ENCODE results near the gene ROBO4. TPM values are rescaled to one million over a fixed set of nuclear protein-coding genes. Genes with fewer than 3 reads are reported as not detected.

Gene ROBO4
- total RNA-seq, 1 donor from 2014 or later = 70.9 TPM

DNA sequence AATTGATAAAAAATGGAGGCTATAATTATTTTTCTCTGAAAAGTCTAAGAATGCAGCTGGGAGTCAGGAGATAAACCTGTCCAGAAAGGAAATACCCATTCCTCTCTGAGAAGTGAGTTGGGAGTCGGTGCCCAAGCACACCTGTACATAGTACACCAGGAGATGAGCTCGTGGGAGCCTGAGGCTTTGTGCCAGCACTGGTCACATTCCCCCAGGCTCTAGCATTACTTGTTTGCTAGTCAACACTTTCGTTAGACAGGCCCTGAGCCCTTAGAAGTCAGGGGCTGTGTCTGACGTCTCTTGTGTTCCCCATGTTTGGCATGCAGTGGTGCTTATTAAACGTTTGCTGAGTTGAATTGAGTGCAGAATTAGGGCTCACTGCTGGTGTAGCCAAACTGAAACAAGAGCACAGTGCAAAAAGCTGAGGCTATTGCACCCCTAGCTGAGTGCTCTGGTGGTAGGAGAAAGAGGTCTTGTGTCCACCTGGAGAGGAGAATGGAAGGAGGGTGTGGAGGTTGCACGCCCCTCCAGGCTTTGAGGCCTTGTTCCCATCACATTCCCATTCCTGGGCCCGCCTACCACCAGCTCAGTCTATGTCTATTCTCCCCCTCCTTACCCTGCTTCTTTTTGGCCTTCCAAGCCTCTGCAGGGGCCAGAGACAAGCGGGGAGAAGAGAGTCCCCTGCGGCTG lies 6.8 kb downstream of the ROBO4 start:
- no peak for DNase-seq (ENCODE audit: low spot score)

GRCh38 chr11:124890151-124890550 lies 7.5 kb downstream of the ROBO4 start:
- no peak for DNase-seq (ENCODE audit: low spot score)

GRCh38 chr11:124889191-124890091 lies 8.2 kb downstream of the ROBO4 start:
- no peak for DNase-seq (ENCODE audit: low spot score)

DNA sequence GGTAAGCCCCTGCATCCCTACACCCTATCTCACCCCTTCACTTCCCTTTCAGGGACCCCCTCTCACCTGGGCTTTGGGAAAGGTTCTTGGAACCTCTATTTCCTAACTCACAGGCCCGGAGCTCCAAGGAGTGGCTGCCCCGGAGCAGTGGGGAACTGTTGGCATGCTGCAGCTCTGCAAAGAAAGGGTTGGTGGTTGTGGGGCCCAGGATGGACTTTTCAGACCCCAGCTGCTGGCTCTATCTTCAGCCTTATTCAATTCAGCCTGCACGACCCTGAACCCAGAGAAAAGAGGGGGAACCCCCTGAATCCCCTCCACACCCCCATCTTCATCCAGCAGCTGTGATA lies 10.0 kb downstream of the ROBO4 start:
- DNase-seq (ENCODE audit: low spot score) = no peak

- peak; percentile 78 for DNase-seq (ENCODE audit: low spot score)
These were observed 10.5 kb downstream of the ROBO4 start for GRCh38 chr11:124886978-124887666.

DNA sequence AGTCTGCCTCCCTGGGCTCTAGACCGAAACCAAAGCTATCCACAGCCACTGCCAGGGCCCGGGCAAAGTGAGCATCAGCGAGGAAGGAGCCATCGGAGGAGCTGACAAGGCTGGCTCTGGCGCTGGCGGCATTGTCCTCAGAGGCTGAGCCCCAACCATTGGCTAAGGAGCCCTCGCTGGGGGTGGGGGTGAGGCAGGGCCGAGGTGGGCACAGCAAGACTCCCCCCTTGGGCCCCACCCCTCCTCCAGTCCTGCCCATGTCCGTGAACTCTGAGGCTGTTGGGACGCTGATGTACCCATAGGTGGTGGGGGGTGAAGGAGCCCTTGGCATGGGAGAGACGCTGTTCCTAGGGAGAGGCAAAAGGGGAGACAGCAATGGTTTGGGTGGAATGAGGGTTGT lies 11.2 kb downstream of the ROBO4 start:
- DNase-seq (ENCODE audit: low spot score) = peak; percentile 78

DNA sequence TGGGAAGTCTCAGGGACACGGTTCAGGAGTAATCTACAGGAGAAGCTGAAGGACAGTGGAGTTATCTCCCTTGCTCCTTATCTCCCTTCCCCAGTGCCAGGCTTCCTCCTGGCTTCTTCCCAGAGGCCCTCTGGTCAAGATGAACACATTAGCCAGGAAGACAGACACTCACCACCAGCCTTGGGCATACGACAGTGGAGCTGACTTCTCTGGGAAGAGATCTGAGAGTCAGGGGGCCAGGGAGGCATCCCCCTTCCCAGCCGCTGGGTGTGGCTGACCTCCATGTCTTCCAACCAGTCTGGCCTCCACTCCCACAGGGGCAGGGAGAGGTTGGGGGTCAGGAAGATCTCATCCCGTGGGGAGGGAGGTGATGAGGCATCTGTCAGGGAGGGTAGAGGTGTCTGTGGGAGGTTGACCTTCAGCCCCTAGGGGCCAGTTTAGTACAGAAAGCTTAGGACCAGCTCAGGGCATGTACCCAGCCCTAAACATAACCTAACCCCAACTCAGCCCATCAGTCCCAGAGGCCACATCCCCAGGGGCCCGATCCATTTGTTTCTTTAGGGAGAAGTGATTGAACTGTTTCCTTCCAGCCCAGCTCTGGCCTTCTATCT lies 12.7 kb downstream of the ROBO4 start:
- DNase-seq (ENCODE audit: low spot score) = peak; percentile 76

GRCh38 chr11:124884340-124884739 lies 13.3 kb downstream of the ROBO4 start:
- peak; percentile 55 for DNase-seq (ENCODE audit: low spot score)

DNA sequence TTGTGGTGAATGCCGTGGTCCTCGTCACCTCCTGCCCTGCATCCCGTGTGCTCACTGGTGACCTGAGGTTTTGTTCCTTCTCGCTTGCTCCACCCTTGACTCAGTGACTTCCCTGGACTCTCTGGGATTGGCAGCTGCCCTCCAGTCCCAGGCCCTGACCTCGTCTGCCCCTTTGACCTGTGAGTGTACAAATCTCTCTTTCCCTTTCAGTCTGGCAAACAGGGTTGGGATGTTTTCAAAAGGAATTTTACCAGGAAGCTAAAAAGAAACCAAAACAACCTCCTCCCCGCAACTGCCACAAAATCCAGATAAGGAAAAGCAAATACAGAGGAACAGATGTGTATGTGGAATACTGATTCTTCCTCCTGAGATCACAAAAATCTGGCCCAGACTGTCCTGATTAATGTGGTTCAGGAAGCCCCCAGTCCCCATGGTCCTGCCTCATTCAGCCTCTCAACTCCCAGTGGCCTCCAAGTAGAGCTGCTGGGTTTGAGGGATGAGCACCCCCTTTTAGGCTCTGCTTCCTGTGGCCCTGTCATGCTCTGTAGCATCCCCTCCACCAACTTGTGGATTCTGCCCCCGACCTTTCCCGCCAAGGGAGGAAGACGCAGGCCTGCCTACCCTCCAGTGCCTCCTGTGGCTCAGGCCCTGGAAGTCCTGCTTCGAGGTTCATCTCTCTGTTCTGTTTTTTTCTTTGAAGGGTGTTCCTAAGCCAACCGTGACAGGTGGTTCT lies 15.2 kb downstream of the ROBO4 start:
- DNase-seq (ENCODE audit: low spot score) = peak; percentile 85

GRCh38 chr11:124880958-124881357 lies 16.7 kb downstream of the ROBO4 start:
- no peak for DNase-seq (ENCODE audit: low spot score)

- DNase-seq (ENCODE audit: low spot score) = peak; percentile 75
These were observed 17.4 kb downstream of the ROBO4 start for GRCh38 chr11:124880290-124880611.

GRCh38 chr11:124879493-124880289 lies 18.0 kb downstream of the ROBO4 start:
- peak; percentile 84 for DNase-seq (ENCODE audit: low spot score)

DNA sequence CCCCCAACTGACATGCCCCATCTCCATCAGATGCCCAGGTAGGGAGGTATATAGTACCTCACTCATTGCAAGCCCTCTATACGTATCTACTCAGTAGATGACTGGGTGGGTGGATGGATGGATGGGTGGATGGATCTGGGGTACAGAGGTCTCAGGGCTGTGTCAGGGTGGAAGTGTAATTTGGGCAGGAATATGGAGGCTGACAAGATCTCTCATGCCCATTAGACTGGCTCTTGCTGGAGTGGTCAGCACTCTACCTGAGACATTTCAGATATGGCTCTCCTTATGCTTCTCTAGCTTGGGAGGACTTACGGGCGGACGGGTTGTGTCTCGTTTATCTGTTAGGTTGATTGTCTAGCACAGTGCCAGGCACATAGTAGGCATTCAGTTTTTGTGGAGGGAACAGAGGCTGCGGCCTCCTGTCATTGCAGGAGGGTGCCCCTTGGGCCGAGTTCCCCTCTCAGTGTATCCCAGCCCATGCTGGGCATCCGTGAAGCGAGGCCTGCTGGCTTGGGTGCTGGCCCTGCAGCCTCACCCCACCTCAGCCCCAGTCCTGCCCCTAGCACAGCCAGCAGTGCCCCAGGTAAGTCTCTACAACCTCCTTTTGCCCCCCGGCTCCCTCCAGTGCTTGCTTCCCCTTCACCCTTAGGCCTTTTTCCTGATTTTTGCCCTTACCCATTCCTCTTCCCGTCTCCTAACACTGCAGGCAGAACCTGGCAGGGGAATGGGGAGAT lies 18.7 kb downstream of the ROBO4 start:
- DNase-seq (ENCODE audit: low spot score) = peak; percentile 67

DNA sequence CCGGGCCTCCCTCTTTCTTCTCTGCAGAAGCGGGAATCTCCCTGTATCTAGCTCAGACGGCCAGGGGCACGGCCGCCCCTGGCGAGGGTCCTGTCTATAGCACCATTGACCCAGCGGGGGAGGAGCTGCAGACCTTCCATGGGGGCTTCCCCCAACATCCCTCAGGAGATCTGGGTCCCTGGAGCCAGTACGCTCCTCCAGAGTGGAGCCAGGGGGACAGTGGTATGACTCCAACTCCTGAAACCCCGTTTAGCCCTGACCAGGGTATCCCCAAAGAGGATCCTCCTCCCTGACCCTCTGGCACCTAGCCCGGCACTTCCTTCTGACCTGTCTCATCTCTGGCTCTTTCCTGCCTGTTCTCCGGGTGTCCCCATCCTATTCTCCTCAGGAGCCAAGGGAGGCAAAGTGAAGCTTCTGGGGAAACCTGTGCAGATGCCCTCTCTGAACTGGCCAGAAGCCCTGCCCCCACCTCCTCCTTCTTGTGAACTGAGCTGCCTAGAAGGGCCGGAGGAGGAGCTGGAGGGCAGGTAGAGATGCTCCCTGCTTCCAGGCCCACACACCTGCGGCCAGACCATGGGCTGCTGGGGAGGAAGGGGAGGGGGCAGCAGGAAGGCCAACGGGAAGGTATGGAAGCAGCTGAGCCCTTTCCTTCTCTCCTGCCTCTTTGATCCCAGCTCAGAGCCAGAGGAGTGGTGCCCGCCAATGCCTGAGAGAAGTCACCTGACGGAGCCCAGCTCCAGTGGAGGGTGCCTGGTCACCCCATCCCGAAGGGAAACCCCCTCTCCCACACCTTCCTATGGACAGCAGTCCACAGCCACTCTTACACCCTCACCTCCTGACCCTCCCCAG lies 19.5 kb downstream of the ROBO4 start:
- peak; percentile 81 for DNase-seq (ENCODE audit: low spot score)

DNA sequence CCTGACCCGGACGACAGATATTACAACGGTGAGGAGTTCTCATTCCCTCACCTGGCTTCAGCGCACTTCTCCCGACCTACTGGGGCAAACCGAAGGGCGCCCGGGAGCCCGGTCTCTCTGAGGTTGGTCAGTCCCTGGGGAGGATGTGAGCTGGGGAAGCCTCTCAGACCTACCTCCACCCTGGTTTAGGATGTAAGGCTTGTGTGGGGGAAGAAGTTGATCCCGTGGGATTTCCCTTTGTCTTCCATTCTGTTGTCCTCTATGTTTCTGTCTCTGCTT lies 20.1 kb downstream of the ROBO4 start:
- no peak for DNase-seq (ENCODE audit: low spot score)

DNA sequence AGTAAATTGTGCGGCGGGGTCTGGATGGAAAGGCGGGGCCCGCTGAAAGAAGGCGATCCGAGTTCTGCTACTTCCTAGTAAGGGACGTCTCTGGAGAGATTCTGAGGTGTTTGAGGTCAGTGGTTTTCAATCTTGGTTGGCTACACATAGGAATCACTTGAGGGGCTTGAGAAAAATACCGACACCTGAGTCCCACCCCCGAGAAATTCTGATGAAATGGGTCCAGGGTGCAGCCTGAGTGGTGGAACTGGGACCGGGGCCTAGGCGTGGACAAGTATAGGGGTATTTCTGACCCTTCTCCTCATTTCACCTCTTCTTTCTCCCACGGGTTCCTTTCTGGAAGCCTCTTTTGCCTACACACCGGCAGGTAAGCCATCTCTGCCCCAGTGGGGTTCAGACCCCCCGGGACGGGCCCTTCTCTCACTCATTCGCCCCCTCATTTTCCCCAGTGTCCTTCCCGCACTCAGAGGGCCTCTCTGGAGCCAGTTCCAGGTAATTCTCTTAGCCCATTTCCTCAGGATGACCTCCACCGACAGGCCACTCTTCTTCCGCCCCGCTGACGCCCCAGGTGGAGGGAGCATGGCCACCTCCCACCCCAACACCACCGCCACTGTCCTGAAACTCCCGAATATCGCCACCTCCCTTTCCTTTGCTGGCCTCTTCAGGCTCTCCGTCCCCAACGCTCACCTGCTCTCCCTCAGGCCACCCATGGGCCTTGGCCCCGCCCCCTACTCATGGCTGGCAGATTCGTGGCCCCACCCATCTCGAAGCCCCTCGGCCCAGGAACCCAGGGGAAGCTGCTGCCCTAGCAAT lies 20.6 kb downstream of the ROBO4 start:
- DNase-seq (ENCODE audit: low spot score) = peak; percentile 89

- DNase-seq (ENCODE audit: low spot score) = peak; percentile 94
These were observed 21.5 kb downstream of the ROBO4 start for GRCh38 chr11:124875943-124876817.

All from mesenteric fat pad (tissue), 1 donor.